HFFc6 (cell line): ENCODE measurements around the gene FDXR. TPM values are rescaled to one million over a fixed set of nuclear protein-coding genes. Genes with fewer than 3 reads are reported as not detected.

Source experiments
- DNase-seq: peaks from one replicate; pipeline ENCODE4 v3.0.0-alpha.2; 2018
- H3K27ac Mint-ChIP-seq: 2 replicates; pipeline ENCODE4 v1.8.0; 2020; ENCODE audit warnings: mild to moderate bottlenecking, mixed read lengths
- H3K27me3 Mint-ChIP-seq: 2 replicates; pipeline ENCODE4 v1.8.0; 2021; ENCODE audit warnings: mild to moderate bottlenecking, moderate library complexity, mixed read lengths; ENCODE audit not compliant: insufficient read depth
- H3K36me3 Mint-ChIP-seq: 2 replicates; pipeline ENCODE4 v1.8.0; 2021; ENCODE audit warnings: low read depth, mixed read lengths
- H3K4me1 Mint-ChIP-seq: 2 replicates; pipeline ENCODE4 v1.8.0; 2020; ENCODE audit warnings: low read depth, mixed read lengths
- H3K4me3 Mint-ChIP-seq: 2 replicates; pipeline ENCODE4 v1.8.0; 2020; ENCODE audit warnings: mild to moderate bottlenecking, moderate library complexity, mixed read lengths
- H3K9me3 Mint-ChIP-seq: 2 replicates; pipeline ENCODE4 v1.8.0; 2020; ENCODE audit warnings: mild to moderate bottlenecking, mixed read lengths
- total RNA-seq, 6 experiments: library from RNA; stranded (reverse); fragmentation: NEBNext Ultra II Directional; extraction: Animal tissue kit (Norgen Biotek cat#: 25700); gene quantifications; 2 replicates in 1 of 6; 3 replicates in 5 of 6; pipeline ENCODE4 v1.2.3, GENCODE V29; 2021
- TF ChIP-seq, protein P1 (sequence below): fragments of 200-600 bp; sonication (generic); IDR thresholded peaks from 2 replicates; pipeline ENCODE4 v1.5.0; 2021; ENCODE audit warnings: antibody characterized with exemption, mild to moderate bottlenecking

Gene FDXR
- total RNA-seq, 6 experiments from 2014 or later, result 25.5 to 35.5 (median 33.9) TPM

GRCh38 chr17:74854792-74855191, 18.0 kb downstream of the FDXR start:
- TF ChIP-seq, protein P1, sequence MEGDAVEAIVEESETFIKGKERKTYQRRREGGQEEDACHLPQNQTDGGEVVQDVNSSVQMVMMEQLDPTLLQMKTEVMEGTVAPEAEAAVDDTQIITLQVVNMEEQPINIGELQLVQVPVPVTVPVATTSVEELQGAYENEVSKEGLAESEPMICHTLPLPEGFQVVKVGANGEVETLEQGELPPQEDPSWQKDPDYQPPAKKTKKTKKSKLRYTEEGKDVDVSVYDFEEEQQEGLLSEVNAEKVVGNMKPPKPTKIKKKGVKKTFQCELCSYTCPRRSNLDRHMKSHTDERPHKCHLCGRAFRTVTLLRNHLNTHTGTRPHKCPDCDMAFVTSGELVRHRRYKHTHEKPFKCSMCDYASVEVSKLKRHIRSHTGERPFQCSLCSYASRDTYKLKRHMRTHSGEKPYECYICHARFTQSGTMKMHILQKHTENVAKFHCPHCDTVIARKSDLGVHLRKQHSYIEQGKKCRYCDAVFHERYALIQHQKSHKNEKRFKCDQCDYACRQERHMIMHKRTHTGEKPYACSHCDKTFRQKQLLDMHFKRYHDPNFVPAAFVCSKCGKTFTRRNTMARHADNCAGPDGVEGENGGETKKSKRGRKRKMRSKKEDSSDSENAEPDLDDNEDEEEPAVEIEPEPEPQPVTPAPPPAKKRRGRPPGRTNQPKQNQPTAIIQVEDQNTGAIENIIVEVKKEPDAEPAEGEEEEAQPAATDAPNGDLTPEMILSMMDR, result no peak
- peaks cover 62% of the 10 kb centered on the region for H3K27me3 Mint-ChIP-seq

DNA sequence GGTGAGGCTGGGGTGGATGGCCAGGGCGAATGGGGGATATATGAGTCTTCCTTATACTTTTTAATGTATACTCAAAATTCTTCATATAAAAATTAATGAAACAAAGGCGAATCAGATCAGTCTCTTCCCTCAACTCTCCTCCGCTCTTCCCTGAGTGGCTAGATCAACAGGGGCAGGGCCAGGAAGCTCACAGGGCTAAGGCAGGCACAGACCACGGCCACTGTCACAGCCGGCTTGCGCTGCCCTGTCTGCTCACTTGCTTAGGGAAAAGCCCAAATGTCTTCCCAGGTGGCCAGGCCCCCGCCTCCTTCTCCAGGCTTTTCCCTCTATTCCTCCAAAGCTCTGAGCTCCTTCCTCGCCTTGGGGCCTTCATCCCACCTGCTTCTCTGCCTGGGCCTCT, 19.1 kb downstream of the FDXR start:
- TF ChIP-seq, protein P1, result no peak
- no peaks in the 10 kb centered on the region for H3K4me1 Mint-ChIP-seq
- H3K27ac Mint-ChIP-seq, result no peak overlapping the region
- H3K36me3 Mint-ChIP-seq, result no peaks in the 10 kb centered on the region
- peaks cover 54% of the 10 kb centered on the region for H3K27me3 Mint-ChIP-seq
- no peak for DNase-seq
- no peaks in the 10 kb centered on the region for H3K9me3 Mint-ChIP-seq
- H3K4me3 Mint-ChIP-seq, result no peak overlapping the region

More at GRCh38 chr17:74854792-74855191, 18.0 kb downstream of the FDXR start:
- no peaks in the 10 kb centered on the region for H3K9me3 Mint-ChIP-seq
- H3K36me3 Mint-ChIP-seq, result no peaks in the 10 kb centered on the region
- DNase-seq, result no peak
- no peak overlapping the region for H3K4me3 Mint-ChIP-seq
- H3K27ac Mint-ChIP-seq, result no peak overlapping the region
- no peaks in the 10 kb centered on the region for H3K4me1 Mint-ChIP-seq

- peaks cover 54% of the 10 kb centered on the region for H3K27me3 Mint-ChIP-seq
- no peaks in the 10 kb centered on the region for H3K4me1 Mint-ChIP-seq
- no peaks in the 10 kb centered on the region for H3K36me3 Mint-ChIP-seq
- TF ChIP-seq, protein P1, result no peak
- H3K4me3 Mint-ChIP-seq, result no peak overlapping the region
- no peak overlapping the region for H3K27ac Mint-ChIP-seq
- DNase-seq, result no peak
- H3K9me3 Mint-ChIP-seq, result no peaks in the 10 kb centered on the region
These were observed 19.8 kb downstream of the FDXR start for GRCh38 chr17:74853048-74853397.

DNA sequence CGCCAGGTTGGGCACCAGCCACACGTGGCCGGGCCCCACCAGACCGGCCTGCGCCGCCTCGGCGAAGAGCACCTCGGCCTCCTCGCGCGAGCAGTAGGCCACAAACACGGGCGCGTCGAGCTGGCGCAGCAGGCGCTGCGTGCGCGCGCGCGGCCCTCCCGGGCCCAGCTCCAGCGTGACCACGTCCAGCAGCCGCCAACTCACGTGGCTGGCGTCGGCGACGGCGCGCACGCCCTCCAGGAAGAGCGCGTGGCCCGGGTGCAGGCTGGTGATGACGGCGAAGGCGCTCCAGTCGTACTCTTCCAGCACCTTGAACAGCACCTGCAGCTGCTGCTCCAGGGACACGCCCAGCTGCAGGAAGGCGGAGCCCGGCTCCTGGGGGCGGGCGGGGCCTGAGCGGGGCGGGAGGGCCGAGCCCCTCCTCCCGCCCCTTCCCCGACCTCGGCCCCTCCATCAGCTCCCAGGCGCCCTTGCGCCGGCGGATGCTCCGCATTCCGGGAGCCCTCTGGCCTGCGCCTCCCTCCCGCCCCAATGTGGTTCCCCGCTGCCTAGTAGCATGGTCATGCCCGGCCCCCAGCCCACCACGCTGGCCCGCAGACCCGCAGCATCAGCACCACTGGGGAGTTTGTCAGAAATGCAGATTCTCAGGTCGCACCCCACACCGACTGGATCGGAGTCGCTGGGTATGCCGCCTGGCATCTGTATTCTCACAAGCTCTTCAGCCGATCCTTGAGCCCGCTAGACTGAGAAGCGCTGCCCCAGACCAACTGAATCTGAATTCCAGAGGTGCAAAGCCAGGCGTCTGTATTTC, 20.4 kb downstream of the FDXR start:
- Mint-ChIP-seq H3K4me1 (no peaks in the 10 kb centered on the region), H3K4me3 (no peak overlapping the region), H3K9me3 (no peaks in the 10 kb centered on the region), H3K27me3 (peaks cover 49% of the 10 kb centered on the region), H3K36me3 (no peaks in the 10 kb centered on the region), H3K27ac (no peak overlapping the region)
- DNase-seq, result no peak
- TF ChIP-seq, protein P1, result no peak

DNA sequence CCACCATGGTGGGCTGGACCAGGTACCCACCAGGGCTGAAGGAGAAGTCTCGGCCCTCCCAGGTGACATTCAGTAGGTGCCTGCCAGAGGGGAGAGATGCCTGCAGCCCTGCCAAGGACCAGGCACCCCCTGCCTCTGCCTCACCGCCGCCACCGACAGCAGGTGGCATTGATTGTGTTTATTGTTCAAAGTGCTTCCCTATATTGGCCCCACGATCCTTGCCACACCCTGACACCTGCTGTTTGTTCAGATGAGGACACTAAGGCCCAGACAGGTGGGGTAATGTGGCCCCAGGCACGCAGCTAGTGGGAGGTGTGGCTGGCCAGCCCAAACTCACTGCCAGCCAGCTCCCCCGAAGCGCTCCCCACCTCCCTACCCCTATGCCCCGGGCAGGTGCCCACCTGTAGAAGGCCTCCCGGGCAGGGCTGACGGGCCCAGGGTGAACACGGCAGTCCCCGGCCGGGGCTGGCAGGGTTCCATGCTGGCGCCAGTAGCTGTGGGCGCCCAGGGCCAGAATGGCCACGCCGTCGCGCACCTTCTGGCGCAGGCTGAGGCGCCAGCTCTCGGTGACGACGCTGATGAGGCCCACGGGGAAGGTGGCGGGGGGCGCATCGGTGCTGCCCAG, 21.1 kb downstream of the FDXR start:
- DNase-seq, result no peak
- Mint-ChIP-seq H3K4me1 (no peaks in the 10 kb centered on the region), H3K9me3 (no peaks in the 10 kb centered on the region), H3K4me3 (no peak overlapping the region), H3K36me3 (no peaks in the 10 kb centered on the region), H3K27ac (no peak overlapping the region), H3K27me3 (peaks cover 43% of the 10 kb centered on the region)
- TF ChIP-seq, protein P1, result no peak
